ENCODE data around the gene PLG. TPM values are rescaled to one million over a fixed set of nuclear protein-coding genes. Genes with fewer than 3 reads are reported as not detected.
"Not testable (repeated sequence)": the region's sequence is repeated elsewhere in the genome, so short reads cannot be mapped to it uniquely, and the experiment has no call there.

Gene PLG
- total and polyA plus RNA-seq, 2 of the 4 experiments (the other 2 are of a cell fraction) = not detected

DNA sequence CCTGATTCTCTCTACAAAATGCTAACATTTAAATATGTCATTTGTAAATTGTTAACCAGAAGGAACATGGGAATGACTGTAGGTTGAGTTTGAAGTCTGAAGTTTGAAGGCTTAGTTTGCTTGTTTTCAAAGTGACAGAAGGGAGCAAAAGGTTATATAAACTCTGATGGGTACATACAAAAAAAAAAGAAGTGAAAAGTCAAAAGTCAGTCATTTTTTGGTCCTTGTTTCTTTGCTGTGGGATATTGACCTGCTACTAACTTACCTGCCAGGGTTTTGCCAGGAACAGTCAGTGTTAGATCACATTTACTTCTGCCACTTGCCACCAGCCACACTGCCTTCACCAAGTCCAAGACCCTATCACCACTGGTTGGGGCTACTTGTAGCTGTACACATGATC lies 6.9 kb downstream of the PLG start:
- H3K4me3 ChIP-seq (ENCODE audit: insufficient read depth, low read depth, low read length); in situ Hi-C loops (cut with MboI; ENCODE audit: low sequenced_read_pairs); POLR2A ChIA-PET (ENCODE audit: unreplicated experiment); H4K20me1 ChIP-seq (ENCODE audit: insufficient read depth, low read length); H3K79me1 ChIP-seq (ENCODE audit: low read depth in 1 of 2, low read length in 2 of 2); H3K4me2 ChIP-seq (ENCODE audit: low read depth, low read length); H2BK5ac ChIP-seq (ENCODE audit: low read depth, low read length, poor library complexity, severe bottlenecking); H4K91ac ChIP-seq (ENCODE audit: insufficient read depth, low read depth, low read length); BruUV-seq (replicated peaks); H3K36me3 ChIP-seq (ENCODE audit: control insufficient read depth, insufficient read depth, low read length); H3K56ac ChIP-seq (ENCODE audit: extremely low read depth, insufficient read depth, low read length); DNase-seq; H4K8ac ChIP-seq (ENCODE audit: low read depth in 2 of 2, low read length in 2 of 2); H3K14ac ChIP-seq (replicated peaks; ENCODE audit: low read depth, low read length); intact Hi-C loops (cut with micrococcal nuclease); H3K27me3 ChIP-seq (ENCODE audit: control insufficient read depth, insufficient read depth, low read length); H2BK20ac ChIP-seq (ENCODE audit: low read depth, low read length); H3K9me1 ChIP-seq (ENCODE audit: insufficient read depth, low read length); H3K9ac ChIP-seq (ENCODE audit: low read depth, low read length); H3K27ac ChIP-seq (ENCODE audit: insufficient read depth, low read length); H2AFZ ChIP-seq (replicated peaks; ENCODE audit: low read length, poor library complexity); ATAC-seq (ENCODE audit: low read depth); dilution Hi-C loops (cut with HindIII; ENCODE audit: low sequenced_read_pairs, unreplicated experiment); H3K18ac ChIP-seq (ENCODE audit: low read depth, low read length); H4K5ac ChIP-seq (ENCODE audit: low read depth, low read length); H3K4ac ChIP-seq (ENCODE audit: low read depth, low read length); H2BK120ac ChIP-seq (ENCODE audit: low read depth, low read length); H3K9me3 ChIP-seq (ENCODE audit: control insufficient read depth, insufficient read depth, low read length); CTCF ChIA-PET; H2BK15ac ChIP-seq (ENCODE audit: low read depth, low read length); H2AK9ac ChIP-seq (replicated peaks; ENCODE audit: low read depth, low read length, poor library complexity); H3K23ac ChIP-seq (ENCODE audit: low read depth, low read length); H2AK5ac ChIP-seq (ENCODE audit: low read depth, low read length); H3K4me1 ChIP-seq (ENCODE audit: control insufficient read depth, insufficient read depth, low read length): not testable (repeated sequence)

All from IMR-90 (cell line).